Middle frontal gyrus (tissue), 1 donor: Measurements from ENCODE around the gene SLC25A43.

ENCODE experiments used
- DNase-seq: peaks from one replicate; pipeline ENCODE4 v3.0.0-alpha.2; 2015; ENCODE audit warnings: low spot score; ENCODE audit errors: extremely low spot score

The SLC25A43 gene

GRCh38 chrX:119495734-119496726 is 96.9 kb downstream of the SLC25A43 start:
- no peak for DNase-seq

GRCh38 chrX:119497185-119497584 is 98.0 kb downstream of the SLC25A43 start:
- DNase-seq: no peak

GRCh38 chrX:119500061-119500800 is 101.1 kb downstream of the SLC25A43 start:
- DNase-seq: no peak

- DNase-seq: no peak
These were observed 102.5 kb downstream of the SLC25A43 start for GRCh38 chrX:119501511-119502148.

- DNase-seq: no peak
These were observed 103.8 kb downstream of the SLC25A43 start for GRCh38 chrX:119502727-119503483.

- DNase-seq: no peak
These were observed 104.3 kb downstream of the SLC25A43 start for GRCh38 chrX:119503484-119503861.
